Liver (tissue), 5 donors: ENCODE measurements around the gene NUDT2. TPM values are rescaled to one million over a fixed set of nuclear protein-coding genes. Genes with fewer than 3 reads are reported as not detected.

Experiments used
- polyA plus RNA-seq, 2 donors: library from polyadenylated mRNA; stranded (reverse) in 1 of 2; unstranded in 1 of 2; fragments of 200-250 nt in 1 of 2; fragments of >200 nt in 1 of 2; fragmentation: Nextera tagmentation in 1 of 2; extraction: Ambion mirVana in 1 of 2; gene quantifications; one replicate each; pipeline versions ENCODE4 v1.2.1 to v1.2.3, GENCODE V29; 2013 to 2015
- small RNA-seq: library from RNA; depleted of rRNA; stranded (forward); fragments of <200 nt; gene quantifications from one replicate; pipeline ENCODE3, GENCODE V24; 2014
- total RNA-seq, 2 donors: library from RNA; depleted of rRNA; stranded (reverse); fragments of >200 nt; gene quantifications; one replicate each; pipeline ENCODE4 v1.2.3, GENCODE V29; 2014
- donor health status: healthy.
- donor health status: healthy.
- donor health status: healthy.

Gene NUDT2
- total and polyA plus RNA-seq, 4 donors = 9.2 to 23.5 (median 15.7) TPM

Small RNAs within 50 kb of the gene (small RNA-seq; reads per million reads assigned to genes)
- gene RF00019 (not detected), gene RNU2-50P (not detected)

Other genes with a start within 250 kb of the NUDT2 start
- gene DCAF12, start 202.9 kb upstream of the NUDT2 start, total RNA-seq = 100 to 1,000 TPM in 1 of 2 donors, 10 to 100 TPM in 1; 19.1 to 120 TPM
- gene DCAF12, start 202.9 kb upstream of the NUDT2 start, polyA plus RNA-seq = 10 to 100 TPM in 1 of 2 donors, 1 to 10 TPM in 1; 8.4 to 12.9 TPM
- gene UBAP1, start 150.5 kb upstream of the NUDT2 start, total RNA-seq = 10 to 100 TPM; 23.4 to 31.6 TPM
- 10 to 100 TPM; 21.2 to 24.0 TPM for gene UBAP1, start 150.5 kb upstream of the NUDT2 start, polyA plus RNA-seq
- gene KIF24, start 301 bp upstream of the NUDT2 start, total RNA-seq = 1 to 10 TPM in 1 of 2 donors, under 1 TPM in 1; 0.17 to 4.1 TPM
- gene KIF24, start 301 bp upstream of the NUDT2 start, polyA plus RNA-seq = under 1 TPM; 0.13 to 0.24 TPM
- gene MYORG, start 47.3 kb downstream of the NUDT2 start, total RNA-seq = 10 to 100 TPM; 19.0 to 26.6 TPM
- 10 to 100 TPM; 11.4 to 19.5 TPM for gene MYORG, start 47.3 kb downstream of the NUDT2 start, polyA plus RNA-seq
- gene FAM219A, start 129.0 kb downstream of the NUDT2 start, total RNA-seq = 1 to 10 TPM; 1.6 to 3.6 TPM
- gene FAM219A, start 129.0 kb downstream of the NUDT2 start, polyA plus RNA-seq = 1 to 10 TPM; 1.7 to 3.0 TPM
- not detected for gene DNAI1, start 129.2 kb downstream of the NUDT2 start, total RNA-seq
- gene DNAI1, start 129.2 kb downstream of the NUDT2 start, polyA plus RNA-seq = not detected
- gene ENHO, start 193.4 kb downstream of the NUDT2 start, total RNA-seq = 1 to 10 TPM in 1 of 2 donors, under 1 TPM in 1; 0.67 to 9.6 TPM
- 1 to 10 TPM; 1.6 to 2.2 TPM for gene ENHO, start 193.4 kb downstream of the NUDT2 start, polyA plus RNA-seq